Glutamatergic neuron (in vitro differentiated cells): ENCODE data around the gene SPATA3. TPM values are rescaled to one million over a fixed set of nuclear protein-coding genes. Genes with fewer than 3 reads are reported as not detected.

Experiments
- DNase-seq: peaks from one replicate; pipeline ENCODE4 v3.0.0; 2022
- H3K27ac Mint-ChIP-seq: one replicate; pipeline ENCODE4 v1.8.0; 2020; ENCODE audit warnings: mild to moderate bottlenecking, mixed read lengths, inconsistent platforms; ENCODE audit not compliant: unreplicated experiment
- H3K27me3 Mint-ChIP-seq: one replicate; pipeline ENCODE4 v1.8.0; 2020; ENCODE audit warnings: mild to moderate bottlenecking, moderate library complexity, mixed read lengths, inconsistent platforms; ENCODE audit not compliant: unreplicated experiment
- H3K36me3 Mint-ChIP-seq: one replicate; pipeline ENCODE4 v1.8.0; 2020; ENCODE audit warnings: mild to moderate bottlenecking, mixed read lengths, inconsistent platforms; ENCODE audit not compliant: unreplicated experiment
- H3K4me1 Mint-ChIP-seq: one replicate; pipeline ENCODE4 v1.8.0; 2020; ENCODE audit warnings: mild to moderate bottlenecking, low read depth, mixed read lengths, inconsistent platforms; ENCODE audit not compliant: unreplicated experiment
- H3K4me3 Mint-ChIP-seq: one replicate; pipeline ENCODE4 v1.8.0; 2020; ENCODE audit warnings: mild to moderate bottlenecking, mixed read lengths, inconsistent platforms; ENCODE audit not compliant: unreplicated experiment
- H3K9me3 Mint-ChIP-seq: one replicate; pipeline ENCODE4 v1.8.0; 2020; ENCODE audit warnings: mild to moderate bottlenecking, moderate library complexity, mixed read lengths, inconsistent platforms; ENCODE audit not compliant: unreplicated experiment
- CTCF ChIP-seq: fragments of 200-600 bp; sonication (generic); IDR thresholded peaks from one replicate; pipeline ENCODE4 v1.5.0; 2021; ENCODE audit not compliant: partially characterized antibody, unreplicated experiment
- long read RNA-seq: library from polyadenylated mRNA; unstranded; transcript quantifications from one replicate; pipeline ENCODE4 v2.0.0, GENCODE V29; 2020; ENCODE audit not compliant: unreplicated experiment
- total RNA-seq: library from RNA; stranded (reverse); fragmentation: NEBNext Ultra II Directional; extraction: Animal tissue kit (Norgen Biotek cat#: 25700); gene quantifications from one replicate; pipeline ENCODE4 v1.2.1, GENCODE V29; 2021; ENCODE audit not compliant: unreplicated experiment

Gene SPATA3
- total RNA-seq: not detected
- long read RNA-seq: 0 reads

DNA sequence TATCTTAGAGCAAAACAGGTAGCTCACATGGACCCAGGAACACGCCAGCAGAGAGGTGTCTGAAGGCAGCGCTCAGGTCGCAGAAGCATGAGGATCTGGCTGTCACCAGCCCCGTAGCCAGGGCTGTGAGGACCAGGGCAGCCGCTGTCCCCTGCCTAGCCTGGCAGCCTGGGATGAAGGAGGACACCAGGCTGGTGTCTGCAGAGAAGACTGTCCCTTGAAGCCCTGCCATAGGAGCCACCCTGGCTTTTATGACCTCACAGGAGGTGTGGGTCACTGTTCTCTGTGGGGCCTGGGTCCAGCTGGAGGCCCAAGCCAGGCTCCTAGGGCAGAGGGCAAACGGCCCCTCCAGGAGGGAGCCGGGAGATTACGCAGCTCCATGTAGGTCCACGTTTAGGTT is at the start of gene SPATA3:
TSS of gene SPATA3 (plus strand) at position 301 of the 400 bp plus-strand sequence. CDS start 113 bp downstream, outside the sequence.
- H3K9me3 Mint-ChIP-seq: peaks cover 4% of the 10 kb centered on the region
- peaks cover 2% of the 10 kb centered on the region for H3K4me1 Mint-ChIP-seq
- no peak within 1 kb of the TSS for H3K27ac Mint-ChIP-seq
- peaks cover 6% of the 10 kb centered on the region for H3K27me3 Mint-ChIP-seq
- DNase-seq: no peak
- peaks cover 5% of the 10 kb centered on the region for H3K36me3 Mint-ChIP-seq
- no peak for TF ChIP-seq CTCF
- no peak within 1 kb of the TSS for H3K4me3 Mint-ChIP-seq

DNA sequence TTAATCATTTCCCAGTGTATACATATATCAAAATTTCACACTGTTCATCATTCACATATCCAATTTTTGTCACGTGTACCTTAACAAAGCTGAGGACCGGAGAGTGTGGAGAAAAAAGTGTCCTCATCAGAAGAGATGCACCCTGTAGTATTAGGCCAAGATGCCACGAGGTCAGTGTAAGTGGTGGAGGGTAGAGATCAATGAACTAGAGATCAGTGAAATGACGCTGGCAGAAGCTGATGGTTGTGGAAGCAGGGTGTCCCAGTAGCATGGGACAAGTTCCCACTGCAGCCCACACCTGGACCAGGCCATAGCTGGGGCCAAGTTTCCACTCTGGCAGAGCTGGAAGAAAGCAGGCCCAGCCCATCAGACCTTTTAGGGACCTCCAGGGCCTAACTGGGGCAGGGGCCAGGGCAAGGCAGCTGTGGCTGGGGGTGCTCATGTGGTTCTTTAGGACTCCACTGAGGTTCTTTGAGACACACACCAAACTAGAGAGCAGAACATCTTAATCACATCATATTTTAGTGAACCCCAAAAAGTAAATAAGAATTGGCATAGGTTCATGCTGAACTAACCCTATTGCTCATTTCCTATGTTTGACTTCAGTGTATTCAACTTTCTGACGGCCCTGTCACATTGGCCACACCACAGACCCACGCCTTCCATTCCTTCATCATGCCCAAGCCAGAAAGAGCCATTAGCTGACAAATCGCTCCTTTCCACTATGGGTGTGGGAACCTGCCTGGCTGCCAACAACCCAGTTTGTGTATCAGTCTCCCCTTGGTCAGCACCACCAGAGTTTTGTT is 49.3 kb upstream of the SPATA3 start:
- DNase-seq: no peak
- Mint-ChIP-seq H3K9me3 (no peaks in the 10 kb centered on the region), H3K27me3 (peaks cover 7% of the 10 kb centered on the region), H3K27ac (no peak overlapping the region), H3K4me1 (no peaks in the 10 kb centered on the region), H3K36me3 (no peaks in the 10 kb centered on the region), H3K4me3 (no peak overlapping the region)
- TF ChIP-seq CTCF: no peak

DNA sequence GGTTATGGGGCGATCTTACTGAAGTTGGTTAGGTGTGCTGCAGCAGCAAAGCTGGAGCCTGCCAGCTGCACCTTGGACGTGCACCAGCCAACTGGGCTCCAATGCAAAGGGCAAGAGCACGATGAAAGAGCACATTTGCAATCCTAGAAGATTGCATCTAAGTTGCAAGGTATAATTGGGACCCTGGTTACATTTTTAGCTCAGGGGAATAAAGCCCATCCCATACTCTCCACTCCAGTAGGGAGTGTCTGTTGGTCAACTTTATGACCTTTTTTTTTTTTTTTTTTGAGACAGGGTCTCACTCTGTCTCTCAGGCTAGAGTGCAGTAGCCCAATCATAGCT is 48.7 kb upstream of the SPATA3 start:
- H3K4me3 Mint-ChIP-seq: no peak overlapping the region
- no peak for TF ChIP-seq CTCF
- no peaks in the 10 kb centered on the region for H3K9me3 Mint-ChIP-seq
- H3K27me3 Mint-ChIP-seq: peaks cover 5% of the 10 kb centered on the region
- H3K27ac Mint-ChIP-seq: no peak overlapping the region
- no peaks in the 10 kb centered on the region for H3K36me3 Mint-ChIP-seq
- no peak for DNase-seq
- no peaks in the 10 kb centered on the region for H3K4me1 Mint-ChIP-seq

- TF ChIP-seq CTCF: no peak
- no peak overlapping the region for H3K27ac Mint-ChIP-seq
- peaks cover 5% of the 10 kb centered on the region for H3K27me3 Mint-ChIP-seq
- H3K4me1 Mint-ChIP-seq: no peaks in the 10 kb centered on the region
- DNase-seq: no peak
- H3K9me3 Mint-ChIP-seq: no peaks in the 10 kb centered on the region
- no peak overlapping the region for H3K4me3 Mint-ChIP-seq
- no peaks in the 10 kb centered on the region for H3K36me3 Mint-ChIP-seq
Observed at GRCh38 chr2:230947908-230948365, 48.0 kb upstream of the SPATA3 start.
